Measurements from ENCODE around the gene MAN1C1.
A peak's percentile ranks its signal among the peaks of the same experiment; 100 is the strongest.

MAN1C1 gene
- 23.6 to 56.9 (median 52.1) reads per million in 3 donors for total RNA-seq

DNA sequence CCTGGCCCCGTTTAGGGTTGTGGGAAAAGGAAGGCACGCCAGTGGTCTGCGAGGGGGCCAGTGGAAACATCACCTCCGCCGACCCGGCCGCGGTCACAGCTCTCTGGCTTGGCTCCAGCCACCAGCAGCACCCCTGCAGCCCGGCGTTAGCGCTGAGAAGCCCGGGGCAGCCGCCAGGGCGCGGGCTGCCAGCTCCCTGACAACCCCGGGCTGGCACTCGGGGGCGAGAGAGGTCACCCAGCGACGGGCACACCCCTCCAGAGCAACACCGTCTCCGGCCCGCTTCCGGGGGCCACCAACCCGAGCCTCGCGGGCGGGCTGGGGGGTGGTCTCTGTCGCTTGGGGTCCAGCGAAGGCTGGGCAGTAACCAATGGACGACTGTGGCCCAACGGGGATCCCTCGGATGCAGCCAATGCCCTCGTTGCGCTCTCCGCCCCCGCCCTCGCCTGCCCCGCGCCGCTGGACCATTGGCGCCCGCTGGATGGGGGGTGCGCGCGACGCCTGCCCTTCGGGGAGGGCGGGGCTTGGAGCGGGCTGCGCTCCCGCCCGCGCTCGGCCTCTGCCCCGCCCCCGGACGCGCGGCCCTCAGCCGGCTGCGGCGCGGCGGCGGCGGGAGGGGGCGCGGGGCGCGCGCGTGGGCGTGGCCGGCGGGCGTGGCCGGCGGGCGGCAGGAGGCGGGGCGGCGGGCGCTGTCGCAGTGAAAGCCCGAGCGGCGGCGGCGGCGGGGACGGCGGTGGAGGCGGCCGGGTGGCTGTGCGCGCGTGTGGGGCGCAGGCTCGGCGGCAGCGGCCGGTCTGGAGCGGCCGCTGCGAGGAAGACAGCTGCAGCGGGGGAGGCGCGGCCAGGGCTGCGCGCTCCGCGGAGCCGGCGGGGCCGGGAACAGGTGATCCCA lies at the start of gene MAN1C1:
MAN1C1 (plus strand) TSS at position 697 of the 892 bp plus-strand sequence. CDS start 1,007 bp downstream, outside the sequence.
- H3K4me3 ChIP-seq (ENCODE audit: insufficient read depth, low read depth, low read length, poor library complexity, severe bottlenecking): peak within 1 kb of the TSS; percentile 91
- no peaks in the 10 kb centered on the region for H3K27me3 ChIP-seq (replicated peaks; ENCODE audit: control insufficient read depth, insufficient read depth, low read length, poor library complexity, severe bottlenecking)
- no peaks in the 10 kb centered on the region for H3K36me3 ChIP-seq (ENCODE audit: control insufficient read depth, insufficient read depth, low read length)
- DNase-seq: peak; percentile 72 to 81 (median 73)
- H3K4me1 ChIP-seq (ENCODE audit: control insufficient read depth, insufficient read depth, low read length, poor library complexity, severe bottlenecking): peaks cover 41% of the 10 kb centered on the region
- H3K9me3 ChIP-seq (ENCODE audit: control insufficient read depth, low read length): no peaks in the 10 kb centered on the region
- peak within 1 kb of the TSS; percentile 76 for H3K27ac ChIP-seq (ENCODE audit: insufficient read depth, low read length, poor library complexity, severe bottlenecking)

DNA sequence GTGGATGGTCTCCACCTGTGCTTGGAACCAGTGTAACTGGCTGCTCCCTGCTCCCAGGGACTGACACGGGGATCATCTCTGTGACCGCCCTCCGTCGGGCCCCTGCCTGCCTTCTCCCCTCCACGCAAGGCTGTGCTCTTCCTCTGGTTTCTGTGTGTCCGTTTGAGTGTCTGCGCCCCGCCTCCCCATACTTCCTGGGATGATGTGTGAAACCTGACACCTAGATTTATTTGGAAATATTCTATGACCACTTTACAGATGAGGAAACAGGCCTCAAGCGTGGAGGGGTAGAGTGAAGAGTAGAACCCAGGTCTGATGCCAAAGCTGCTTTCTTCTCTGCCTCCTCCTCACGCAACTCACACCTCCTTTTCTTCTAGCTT lies 48.9 kb upstream of the MAN1C1 start:
- no peaks in the 10 kb centered on the region for H3K9me3 ChIP-seq (ENCODE audit: control insufficient read depth, low read length)
- H3K27ac ChIP-seq (ENCODE audit: insufficient read depth, low read length, poor library complexity, severe bottlenecking): no peak overlapping the region
- no peak overlapping the region for H3K4me3 ChIP-seq (ENCODE audit: insufficient read depth, low read depth, low read length, poor library complexity, severe bottlenecking)
- no peak for DNase-seq
- peaks cover 11% of the 10 kb centered on the region for H3K36me3 ChIP-seq (ENCODE audit: control insufficient read depth, insufficient read depth, low read length)
- peaks cover 41% of the 10 kb centered on the region for H3K4me1 ChIP-seq (ENCODE audit: control insufficient read depth, insufficient read depth, low read length, poor library complexity, severe bottlenecking)
- H3K27me3 ChIP-seq (replicated peaks; ENCODE audit: control insufficient read depth, insufficient read depth, low read length, poor library complexity, severe bottlenecking): no peaks in the 10 kb centered on the region

DNA sequence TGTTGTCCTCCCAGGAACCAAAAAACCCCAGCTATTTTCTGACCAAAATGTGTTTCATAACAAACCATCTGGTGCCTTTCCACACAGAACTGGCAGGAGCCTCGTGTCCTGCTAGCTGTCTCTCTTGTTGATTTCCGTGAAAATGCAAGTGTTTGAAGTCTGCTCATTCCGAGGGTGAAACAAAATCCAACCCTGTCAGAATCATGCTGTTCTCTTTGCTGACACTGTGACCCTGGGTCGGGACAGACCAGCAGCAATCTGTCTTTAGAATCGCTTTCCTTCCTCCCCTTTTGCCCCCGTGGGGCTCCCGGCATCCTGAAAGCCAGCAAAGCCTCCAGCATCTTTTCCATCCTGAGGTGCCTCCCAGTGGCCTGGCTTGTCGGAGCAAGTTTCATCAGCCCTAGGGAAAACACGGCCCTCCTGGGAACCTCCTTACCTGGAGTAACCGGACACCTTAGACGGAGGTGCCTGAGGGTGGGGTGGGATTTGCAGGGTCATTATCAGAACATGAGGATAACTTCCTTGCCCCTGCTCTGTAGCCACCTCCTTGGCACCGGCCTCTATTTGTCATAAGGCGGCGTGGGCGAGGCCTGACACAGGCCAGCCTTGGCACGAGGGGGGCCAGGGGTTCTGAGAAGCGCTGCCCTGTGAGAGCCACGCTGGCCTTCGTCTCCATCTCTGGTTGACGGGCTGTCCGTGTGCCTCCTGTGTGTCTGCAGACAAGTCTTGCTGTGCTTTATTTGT lies 48.3 kb upstream of the MAN1C1 start:
- H3K4me1 ChIP-seq (ENCODE audit: control insufficient read depth, insufficient read depth, low read length, poor library complexity, severe bottlenecking): peaks cover 41% of the 10 kb centered on the region
- DNase-seq: no peak
- H3K4me3 ChIP-seq (ENCODE audit: insufficient read depth, low read depth, low read length, poor library complexity, severe bottlenecking): no peak overlapping the region
- peaks cover 11% of the 10 kb centered on the region for H3K36me3 ChIP-seq (ENCODE audit: control insufficient read depth, insufficient read depth, low read length)
- H3K27me3 ChIP-seq (replicated peaks; ENCODE audit: control insufficient read depth, insufficient read depth, low read length, poor library complexity, severe bottlenecking): no peaks in the 10 kb centered on the region
- H3K27ac ChIP-seq (ENCODE audit: insufficient read depth, low read length, poor library complexity, severe bottlenecking): no peak overlapping the region
- H3K9me3 ChIP-seq (ENCODE audit: control insufficient read depth, low read length): no peaks in the 10 kb centered on the region

DNA sequence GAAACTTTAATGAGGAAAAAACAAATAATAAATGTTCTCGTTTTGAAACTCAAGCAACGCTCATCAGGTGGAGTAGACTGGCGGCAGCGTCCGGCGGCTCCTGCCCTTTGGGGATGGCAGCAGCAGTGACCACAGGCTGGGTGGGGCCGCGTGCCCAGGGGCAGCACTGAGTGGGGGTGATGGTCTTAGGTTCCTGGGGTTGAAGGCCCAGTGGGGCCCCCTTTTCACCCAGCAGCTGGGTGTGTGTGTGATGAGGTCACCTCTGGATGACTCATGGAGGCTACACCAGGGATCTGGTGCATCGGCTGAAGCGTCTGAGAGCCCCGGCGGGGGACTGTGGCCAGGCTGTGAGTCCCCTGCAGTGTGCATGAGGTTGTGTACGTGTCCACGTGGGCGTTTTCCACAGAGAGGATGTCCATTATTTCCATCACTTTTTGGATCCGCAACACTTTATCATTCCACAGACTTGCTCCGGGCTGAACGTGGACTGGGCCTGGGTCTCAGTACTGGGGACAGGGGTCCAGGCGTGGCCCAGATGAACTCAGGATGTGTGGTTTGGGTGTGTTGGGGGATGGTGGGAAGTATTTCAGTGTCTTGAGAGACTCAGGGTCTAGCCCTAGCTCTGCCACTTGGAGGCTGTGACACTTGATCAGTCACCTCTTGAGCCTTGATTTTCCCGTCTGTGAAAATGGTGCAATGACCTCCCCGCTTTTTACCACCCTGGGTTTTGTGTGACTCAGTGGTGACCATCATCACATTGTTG lies 47.6 kb upstream of the MAN1C1 start:
- Histone ChIP-seq H3K4me1 (ENCODE audit: control insufficient read depth, insufficient read depth, low read length, poor library complexity, severe bottlenecking) (peaks cover 36% of the 10 kb centered on the region), H3K9me3 (ENCODE audit: control insufficient read depth, low read length) (no peaks in the 10 kb centered on the region), H3K27me3 (replicated peaks; ENCODE audit: control insufficient read depth, insufficient read depth, low read length, poor library complexity, severe bottlenecking) (no peaks in the 10 kb centered on the region), H3K4me3 (ENCODE audit: insufficient read depth, low read depth, low read length, poor library complexity, severe bottlenecking) (no peak overlapping the region), H3K36me3 (ENCODE audit: control insufficient read depth, insufficient read depth, low read length) (peaks cover 11% of the 10 kb centered on the region), H3K27ac (ENCODE audit: insufficient read depth, low read length, poor library complexity, severe bottlenecking) (no peak overlapping the region)
- no peak for DNase-seq

DNA sequence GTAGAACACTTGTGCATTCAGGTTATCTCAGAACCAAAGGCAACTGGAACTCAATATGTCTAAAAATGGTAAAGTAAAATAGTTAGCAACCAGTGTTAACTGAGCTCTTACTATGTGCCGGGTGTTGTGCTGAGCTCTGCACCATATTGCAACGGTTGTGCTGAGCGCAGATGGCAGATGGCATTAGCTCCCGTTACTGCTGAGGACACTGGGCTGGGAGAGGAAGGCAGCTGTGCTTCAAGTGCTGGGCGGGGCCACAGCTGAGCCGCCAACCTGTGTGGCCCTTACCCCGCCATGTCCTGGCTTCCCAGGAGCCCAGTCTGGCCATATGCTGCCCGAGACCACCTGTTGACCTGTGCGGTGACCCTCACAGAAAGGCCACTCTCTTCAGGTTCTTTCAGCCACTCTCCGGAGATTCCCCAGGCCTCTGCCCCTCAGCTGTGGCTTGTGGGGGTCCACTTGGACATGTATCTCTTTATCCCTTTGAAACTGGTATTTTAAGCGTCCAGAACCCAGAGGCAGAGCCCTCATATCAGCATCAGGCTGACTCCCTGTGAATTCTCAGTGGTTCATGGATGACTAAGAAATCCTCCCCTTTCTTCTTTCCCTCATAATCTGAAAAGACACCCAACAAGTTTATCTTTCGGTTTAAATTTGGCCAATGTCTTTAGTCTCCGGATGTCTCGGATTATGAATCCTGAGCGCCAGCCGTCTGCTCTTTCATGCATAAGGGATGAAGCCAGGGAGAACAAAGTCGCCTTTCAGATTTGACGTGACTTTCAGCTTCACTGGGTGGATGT lies 46.8 kb upstream of the MAN1C1 start:
- no peaks in the 10 kb centered on the region for H3K27me3 ChIP-seq (replicated peaks; ENCODE audit: control insufficient read depth, insufficient read depth, low read length, poor library complexity, severe bottlenecking)
- DNase-seq: no peak
- H3K9me3 ChIP-seq (ENCODE audit: control insufficient read depth, low read length): no peaks in the 10 kb centered on the region
- H3K36me3 ChIP-seq (ENCODE audit: control insufficient read depth, insufficient read depth, low read length): peaks cover 11% of the 10 kb centered on the region
- H3K4me1 ChIP-seq (ENCODE audit: control insufficient read depth, insufficient read depth, low read length, poor library complexity, severe bottlenecking): peaks cover 28% of the 10 kb centered on the region
- no peak overlapping the region for H3K27ac ChIP-seq (ENCODE audit: insufficient read depth, low read length, poor library complexity, severe bottlenecking)
- H3K4me3 ChIP-seq (ENCODE audit: insufficient read depth, low read depth, low read length, poor library complexity, severe bottlenecking): no peak overlapping the region

DNA sequence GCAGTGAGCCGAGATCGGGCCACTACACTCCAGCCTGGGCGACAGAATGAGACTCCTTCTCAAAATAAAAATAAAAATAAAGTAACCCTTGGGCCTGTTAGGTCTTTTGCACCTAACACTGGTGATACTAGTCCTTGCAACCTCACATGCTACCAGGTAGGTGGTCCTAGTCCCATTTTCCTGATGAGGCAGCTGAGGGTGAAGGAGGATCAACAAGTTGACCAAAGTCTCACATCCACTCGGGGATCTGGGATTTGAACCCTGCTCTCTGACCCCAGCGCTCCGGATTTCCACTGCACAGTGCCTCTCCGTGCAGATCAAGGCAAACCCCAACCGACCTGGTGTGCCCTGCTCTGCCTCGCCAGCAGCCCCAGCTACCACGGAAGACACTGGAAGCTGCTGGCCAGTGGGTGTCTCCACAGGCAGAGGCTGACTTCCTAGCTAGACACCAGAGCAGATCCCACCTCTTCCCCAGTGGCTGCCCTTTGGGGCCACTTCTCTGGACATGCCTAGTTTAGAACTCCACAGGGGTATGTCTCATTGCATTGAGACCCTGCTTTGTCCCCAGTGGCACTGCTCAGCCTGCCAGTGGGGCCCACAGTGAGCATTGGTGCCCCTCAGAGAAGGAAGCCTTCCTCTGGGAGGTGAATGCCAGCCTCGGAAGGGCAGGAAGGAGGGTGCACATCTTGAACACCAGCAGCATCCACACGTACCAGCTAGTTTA lies 45.6 kb upstream of the MAN1C1 start:
- H3K4me3 ChIP-seq (ENCODE audit: insufficient read depth, low read depth, low read length, poor library complexity, severe bottlenecking): no peak overlapping the region
- peaks cover 11% of the 10 kb centered on the region for H3K36me3 ChIP-seq (ENCODE audit: control insufficient read depth, insufficient read depth, low read length)
- H3K27me3 ChIP-seq (replicated peaks; ENCODE audit: control insufficient read depth, insufficient read depth, low read length, poor library complexity, severe bottlenecking): no peaks in the 10 kb centered on the region
- no peak overlapping the region for H3K27ac ChIP-seq (ENCODE audit: insufficient read depth, low read length, poor library complexity, severe bottlenecking)
- peaks cover 16% of the 10 kb centered on the region for H3K4me1 ChIP-seq (ENCODE audit: control insufficient read depth, insufficient read depth, low read length, poor library complexity, severe bottlenecking)
- H3K9me3 ChIP-seq (ENCODE audit: control insufficient read depth, low read length): no peaks in the 10 kb centered on the region
- DNase-seq: no peak

DNA sequence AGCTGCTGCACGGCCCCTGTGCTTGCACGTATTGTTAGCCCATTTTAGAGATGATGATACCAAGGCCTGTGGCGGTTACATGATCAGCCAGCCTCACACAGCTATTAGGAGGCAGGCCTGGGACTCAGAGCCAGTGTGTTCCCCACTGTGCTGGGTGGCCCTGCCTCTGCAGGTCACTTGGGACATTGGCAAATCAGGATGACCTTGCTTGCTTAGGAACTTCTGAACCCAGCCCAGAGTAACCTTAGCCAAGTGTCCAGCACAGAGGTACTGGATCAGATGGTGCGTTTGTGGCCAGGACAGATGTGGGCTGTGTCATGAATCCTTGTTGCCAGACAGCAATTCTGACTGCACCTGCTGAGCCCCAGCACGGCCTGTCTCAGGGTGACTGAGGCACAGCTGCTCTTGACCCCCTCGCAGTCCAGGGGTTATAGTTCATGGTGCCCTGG lies 45.0 kb upstream of the MAN1C1 start:
- H3K27me3 ChIP-seq (replicated peaks; ENCODE audit: control insufficient read depth, insufficient read depth, low read length, poor library complexity, severe bottlenecking): no peaks in the 10 kb centered on the region
- H3K4me1 ChIP-seq (ENCODE audit: control insufficient read depth, insufficient read depth, low read length, poor library complexity, severe bottlenecking): peaks cover 14% of the 10 kb centered on the region
- no peaks in the 10 kb centered on the region for H3K9me3 ChIP-seq (ENCODE audit: control insufficient read depth, low read length)
- peaks cover 11% of the 10 kb centered on the region for H3K36me3 ChIP-seq (ENCODE audit: control insufficient read depth, insufficient read depth, low read length)
- no peak overlapping the region for H3K4me3 ChIP-seq (ENCODE audit: insufficient read depth, low read depth, low read length, poor library complexity, severe bottlenecking)
- no peak overlapping the region for H3K27ac ChIP-seq (ENCODE audit: insufficient read depth, low read length, poor library complexity, severe bottlenecking)
- no peak for DNase-seq

DNA sequence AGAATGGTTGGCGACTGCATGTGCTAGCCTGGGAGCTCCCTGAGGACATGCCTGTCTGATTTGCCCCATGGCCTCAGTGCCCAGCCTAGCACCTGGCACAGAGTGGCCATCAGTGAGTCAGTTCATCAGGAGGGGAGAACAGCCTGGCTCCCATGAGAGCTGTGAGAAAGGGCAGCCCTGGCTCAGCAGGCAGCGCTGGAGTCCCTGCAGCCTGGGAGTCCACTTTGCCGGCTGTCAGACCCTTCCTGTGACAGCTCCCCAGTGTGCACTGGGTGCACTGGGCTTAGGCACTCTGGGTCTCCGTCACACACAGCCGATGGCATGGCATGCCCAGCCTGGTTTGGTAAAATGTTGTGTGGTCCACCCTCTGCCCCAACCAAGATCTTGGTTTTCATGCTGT lies 44.5 kb upstream of the MAN1C1 start:
- Histone ChIP-seq H3K4me1 (ENCODE audit: control insufficient read depth, insufficient read depth, low read length, poor library complexity, severe bottlenecking) (peaks cover 11% of the 10 kb centered on the region), H3K27ac (ENCODE audit: insufficient read depth, low read length, poor library complexity, severe bottlenecking) (no peak overlapping the region), H3K27me3 (replicated peaks; ENCODE audit: control insufficient read depth, insufficient read depth, low read length, poor library complexity, severe bottlenecking) (no peaks in the 10 kb centered on the region), H3K36me3 (ENCODE audit: control insufficient read depth, insufficient read depth, low read length) (peaks cover 8% of the 10 kb centered on the region), H3K4me3 (ENCODE audit: insufficient read depth, low read depth, low read length, poor library complexity, severe bottlenecking) (no peak overlapping the region), H3K9me3 (ENCODE audit: control insufficient read depth, low read length) (no peaks in the 10 kb centered on the region)
- DNase-seq: no peak

Measured in effector memory CD4-positive, alpha-beta T cell (primary cell).